Globus pallidus (tissue), 1 donor: ENCODE data around the gene TUT7.
"Not testable (repeated sequence)": the region's sequence is repeated elsewhere in the genome, so short reads cannot be mapped to it uniquely, and the experiment has no call there.

Source experiments
- DNase-seq: peaks from one replicate; pipeline ENCODE4 v3.0.0-alpha.2; 2015; ENCODE audit warnings: low spot score

The TUT7 gene

DNA sequence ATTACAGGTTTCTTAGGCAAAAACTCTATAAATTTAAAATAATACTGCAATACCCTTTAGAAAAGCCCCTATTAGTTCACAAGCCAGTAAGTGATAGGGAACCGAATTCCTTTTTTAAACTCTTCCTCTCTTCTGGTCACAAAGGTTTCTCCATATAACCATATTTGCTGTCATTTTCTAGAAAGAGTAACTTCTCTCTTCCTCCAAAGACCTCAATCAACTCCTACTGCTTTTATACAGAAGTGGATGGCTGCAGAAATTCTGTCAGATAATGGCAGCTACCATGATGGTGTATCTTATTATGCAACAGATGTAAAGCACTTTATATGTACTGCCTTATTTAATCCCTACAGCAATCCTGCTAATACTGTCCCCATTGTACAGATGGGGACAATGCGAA lies 6.2 kb downstream of the TUT7 start:
- no peak for DNase-seq

GRCh38 chr9:86344818-86345217 lies 9.4 kb downstream of the TUT7 start:
- DNase-seq: no peak

DNA sequence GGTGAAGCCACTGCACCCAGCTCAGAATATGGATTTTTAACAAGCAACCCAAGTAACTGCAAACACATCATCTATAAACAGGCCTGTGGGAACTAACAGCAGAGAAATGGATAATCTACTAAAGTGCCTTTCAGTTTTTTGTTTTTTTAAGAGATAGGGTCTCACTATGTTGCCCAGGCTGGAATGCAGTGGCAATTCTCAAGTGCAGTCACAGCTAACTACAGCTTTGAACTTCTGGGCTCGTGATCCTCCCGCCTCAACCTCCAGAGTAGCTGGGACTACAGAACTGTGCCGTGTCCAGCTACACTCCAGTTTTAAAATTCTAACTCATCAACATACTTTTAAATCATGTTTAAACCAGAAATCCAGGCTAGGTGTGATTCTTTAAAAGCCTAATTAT lies 11.9 kb downstream of the TUT7 start:
- no peak for DNase-seq

DNA sequence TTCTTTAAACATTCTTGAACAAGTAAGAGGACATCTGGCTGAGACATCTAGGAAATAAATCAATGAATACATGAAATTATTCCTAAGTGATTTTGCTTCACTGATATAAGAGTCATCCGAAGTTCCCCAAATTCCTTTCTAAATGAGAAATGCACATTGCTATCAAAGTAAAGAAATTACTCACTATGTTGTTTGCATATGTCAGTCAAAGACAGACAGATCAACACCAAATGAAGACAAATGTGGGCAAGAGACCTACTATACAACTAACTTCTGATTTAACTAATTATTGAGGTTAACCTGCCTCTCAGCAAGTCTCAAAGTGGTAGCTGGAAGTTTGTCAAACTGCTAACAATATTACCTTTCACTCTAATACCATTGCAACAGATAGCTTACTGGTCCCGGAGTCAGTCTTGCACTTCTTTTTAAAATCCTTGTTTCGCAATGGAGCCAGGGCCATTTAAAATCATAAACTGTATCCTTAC lies 13.2 kb downstream of the TUT7 start:
- DNase-seq: no peak

DNA sequence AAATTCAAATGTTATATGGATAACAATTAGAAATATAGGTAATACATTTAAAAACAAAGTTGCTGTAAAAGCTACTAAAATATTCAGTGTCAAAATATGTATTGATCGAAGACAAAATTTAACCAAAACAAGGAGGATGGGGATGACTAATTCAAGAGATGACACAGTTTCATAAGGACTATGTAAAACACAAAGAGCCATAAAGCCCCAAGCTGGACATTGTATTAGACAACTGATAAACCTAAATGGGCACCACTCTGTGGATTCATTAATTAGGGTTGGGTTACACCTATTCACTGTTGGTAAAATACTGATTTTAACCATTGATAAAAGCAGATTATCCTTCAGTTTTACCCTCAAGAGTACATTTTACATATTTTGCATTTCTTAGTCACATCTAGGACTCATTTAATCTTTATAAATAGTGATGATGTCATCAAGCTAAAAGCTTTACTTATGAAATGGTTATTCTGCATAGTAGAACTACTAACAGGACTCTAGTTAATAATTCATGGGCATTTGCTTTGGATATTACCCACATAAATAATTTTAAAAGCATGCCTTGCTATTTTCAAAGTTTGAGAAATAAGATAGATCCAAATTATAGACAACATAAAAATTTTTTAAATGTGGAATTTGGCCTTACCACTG lies 13.7 kb downstream of the TUT7 start:
- no peak for DNase-seq

- DNase-seq: no peak
These were observed 16.6 kb downstream of the TUT7 start for GRCh38 chr9:86337469-86338108.

GRCh38 chr9:86336058-86336457 lies 18.2 kb downstream of the TUT7 start:
- DNase-seq: no peak

DNA sequence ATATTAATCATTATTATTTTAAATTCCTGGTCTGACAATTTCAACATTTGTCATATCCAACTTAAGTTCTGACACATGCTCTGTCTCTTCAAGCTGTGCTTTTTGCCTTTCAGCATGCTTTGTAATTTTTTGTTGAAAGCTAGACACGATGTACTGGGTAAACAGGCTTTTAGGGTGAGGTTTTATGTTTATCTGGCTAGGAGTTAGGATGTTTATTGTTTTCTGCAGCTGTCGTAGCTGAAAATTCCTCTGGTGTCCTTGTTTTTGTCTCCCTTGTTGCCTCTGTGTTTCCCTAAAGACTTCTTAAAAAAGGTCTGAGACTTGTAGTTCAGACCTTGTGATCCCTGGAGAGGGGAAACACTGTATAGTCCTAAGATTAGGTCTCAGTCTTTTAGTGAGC lies 20.6 kb downstream of the TUT7 start:
- DNase-seq: no peak

DNA sequence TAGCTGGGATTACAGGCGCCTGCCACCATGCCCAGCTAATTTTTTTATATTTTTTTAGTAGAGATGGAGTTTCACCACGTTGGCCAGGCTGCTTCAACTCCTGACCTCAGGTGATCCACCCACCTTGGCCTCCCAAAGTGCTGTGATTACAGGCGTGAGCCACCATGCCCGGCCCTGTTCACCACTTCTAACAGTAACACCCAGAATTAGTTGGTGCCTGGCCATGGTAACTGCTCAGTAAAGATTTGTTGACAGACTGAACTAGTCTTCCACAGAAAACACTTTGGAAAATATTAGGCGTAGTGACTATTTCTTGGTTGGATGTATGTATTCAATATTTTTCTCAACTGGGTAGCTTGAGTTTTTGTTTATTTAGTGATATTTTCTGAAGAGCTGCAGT lies 24.0 kb downstream of the TUT7 start:
- DNase-seq: no peak

DNA sequence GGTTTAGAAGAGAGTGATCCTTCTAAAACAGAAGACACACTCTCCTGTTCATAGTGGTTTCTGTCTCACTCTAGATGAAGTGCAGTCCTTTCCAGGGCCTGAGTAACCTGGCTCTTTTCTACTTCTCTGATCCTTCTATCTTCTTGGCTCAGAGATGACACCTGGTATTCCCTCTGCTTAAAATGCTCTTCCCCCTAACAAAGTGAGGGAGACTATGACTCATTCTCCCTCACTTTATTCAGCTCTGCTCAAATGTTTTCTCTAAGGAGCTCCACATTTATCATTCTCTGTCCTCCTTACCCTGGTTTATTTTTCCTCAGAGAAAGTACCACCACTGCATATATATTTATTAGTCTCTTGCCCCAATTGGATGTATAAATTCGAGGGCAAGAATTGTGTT lies 24.6 kb downstream of the TUT7 start:
- no peak for DNase-seq

- no peak for DNase-seq
These were observed 26.1 kb downstream of the TUT7 start for GRCh38 chr9:86328156-86328555.

GRCh38 chr9:86326536-86326935 lies 27.7 kb downstream of the TUT7 start:
- DNase-seq: peak; percentile 63

DNA sequence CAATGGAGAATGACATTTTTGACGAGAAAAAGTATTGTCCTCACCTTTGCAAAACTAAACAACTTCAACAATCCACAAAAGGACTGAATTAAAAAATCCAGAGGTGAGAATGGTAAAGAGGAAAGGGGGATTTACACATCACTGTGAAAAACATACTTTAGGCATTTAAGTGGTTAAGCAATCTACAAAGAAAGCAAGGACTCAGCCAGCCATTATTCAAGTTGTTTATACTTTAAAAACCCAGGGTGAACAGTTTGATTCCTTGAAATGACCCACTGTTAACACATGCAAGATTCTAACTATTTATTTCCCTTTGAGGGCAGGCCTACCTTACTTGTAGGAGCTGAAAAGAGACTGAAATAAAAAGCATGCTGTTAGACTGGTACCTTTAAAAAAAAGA lies 29.3 kb downstream of the TUT7 start:
- no peak for DNase-seq

- no peak for DNase-seq
These were observed 29.9 kb downstream of the TUT7 start for GRCh38 chr9:86324308-86324707.

GRCh38 chr9:86322973-86323644 lies 31.1 kb downstream of the TUT7 start:
- DNase-seq: no peak

DNA sequence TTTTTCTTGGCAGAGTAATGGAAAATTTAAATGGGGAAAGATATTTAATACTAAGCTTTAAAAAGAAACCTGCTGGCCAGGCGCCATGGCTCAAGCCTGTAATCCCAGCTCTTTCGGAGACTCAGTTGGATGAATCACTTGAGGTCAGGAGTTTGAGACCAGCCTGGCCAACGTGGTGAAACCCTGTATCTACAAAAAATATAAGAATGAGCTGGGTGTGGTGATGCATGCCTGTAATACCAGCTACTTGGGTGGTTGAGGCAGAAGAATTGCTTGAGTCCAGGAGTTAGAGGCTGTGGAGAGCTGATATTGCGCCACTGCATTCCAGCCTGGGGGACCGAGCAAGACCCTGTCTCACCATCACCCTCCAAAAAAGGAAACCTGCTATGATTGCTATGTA lies 32.8 kb downstream of the TUT7 start:
- no peak for DNase-seq

DNA sequence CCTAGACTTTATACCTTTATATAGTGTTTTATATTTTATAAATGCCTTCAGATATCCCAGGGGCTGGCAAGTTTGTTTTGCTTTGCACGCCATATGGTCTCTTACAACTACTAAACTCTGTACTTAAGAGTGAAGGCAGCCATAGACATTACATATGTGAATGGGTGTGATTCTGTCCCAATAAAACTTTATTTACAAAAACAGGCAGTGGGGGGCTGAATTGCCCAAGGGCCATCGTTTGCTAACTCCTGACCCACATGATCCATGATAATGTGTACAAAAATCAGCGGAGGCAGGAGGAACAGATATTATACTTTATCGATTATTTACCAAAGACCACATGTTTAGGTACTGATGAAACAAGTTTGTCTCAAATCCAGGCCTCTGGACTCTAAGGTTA lies 36.0 kb downstream of the TUT7 start:
- no peak for DNase-seq

- no peak for DNase-seq
These were observed 39.1 kb downstream of the TUT7 start for GRCh38 chr9:86315078-86315477.

GRCh38 chr9:86312959-86313358 lies 41.3 kb downstream of the TUT7 start:
- not testable (repeated sequence) for DNase-seq

- DNase-seq: no peak
These were observed 45.5 kb downstream of the TUT7 start for GRCh38 chr9:86308687-86309086.

- no peak for DNase-seq
These were observed 49.9 kb downstream of the TUT7 start for GRCh38 chr9:86304236-86304730.

GRCh38 chr9:86303316-86303975 lies 50.8 kb downstream of the TUT7 start:
- DNase-seq: no peak

GRCh38 chr9:86301686-86302085 lies 52.5 kb downstream of the TUT7 start:
- no peak for DNase-seq
